ENCODE data around the gene MAML2.

- TF ChIP-seq CTCF (IDR thresholded peaks at IDR 0.05) (no peak), SIN3A (IDR thresholded peaks at IDR 0.05; ENCODE audit: borderline replicate concordance, low read depth, low read length) (no peak), EZH2phosphoT487 (IDR thresholded peaks at IDR 0.05; ENCODE audit: borderline replicate concordance, low read depth) (no peak), RAD21 (IDR thresholded peaks at IDR 0.05; ENCODE audit: low read length) (no peak), NFIC (IDR thresholded peaks at IDR 0.05; ENCODE audit: borderline replicate concordance) (no peak)
These were observed 18.1 kb downstream of the MAML2 start for GRCh38 chr11:96324912-96325311.

Measured in SK-N-SH (cell line).